Memory B cell (primary cell): ENCODE measurements around the gene SLC37A1.

Experiments
- ATAC-seq: fragments of 150-1000 bp; cut with Tn5 transposase; 2 replicates; pipeline ENCODE4 v1.10.0; 2021; ENCODE audit warnings: low read depth, mild to moderate bottlenecking, moderate library complexity
- DNase-seq, 2 donors: peaks; one replicate each; pipeline ENCODE4 v3.0.0; 2022; ENCODE audit warnings: low spot score in 2 of 2
- H3K27ac Mint-ChIP-seq: one replicate; pipeline ENCODE4 v1.8.0; 2022; ENCODE audit warnings: mild to moderate bottlenecking, moderate library complexity, mixed read lengths
- H3K27me3 Mint-ChIP-seq: one replicate; pipeline ENCODE4 v1.8.0; 2022; ENCODE audit warnings: mixed read lengths
- H3K36me3 Mint-ChIP-seq: one replicate; pipeline ENCODE4 v1.8.0; 2022; ENCODE audit warnings: mild to moderate bottlenecking, mixed read lengths
- H3K4me1 Mint-ChIP-seq: one replicate; pipeline ENCODE4 v1.8.0; 2022; ENCODE audit warnings: mixed read lengths
- H3K4me3 Mint-ChIP-seq: one replicate; pipeline ENCODE4 v1.8.0; 2022; ENCODE audit warnings: mild to moderate bottlenecking, moderate library complexity, mixed read lengths
- H3K9me3 Mint-ChIP-seq: one replicate; pipeline ENCODE4 v1.8.0; 2022; ENCODE audit warnings: mixed read lengths

SLC37A1 gene

GRCh38 chr21:42489991-42490390, 23.7 kb upstream of the SLC37A1 start:
- Mint-ChIP-seq H3K4me3 (no peak overlapping the region), H3K27me3 (peaks cover 20% of the 10 kb centered on the region), H3K9me3 (peaks cover 4% of the 10 kb centered on the region), H3K4me1 (peaks cover 2% of the 10 kb centered on the region), H3K36me3 (peaks cover 2% of the 10 kb centered on the region), H3K27ac (no peak overlapping the region)
- no peak for DNase-seq
- no peak for ATAC-seq

- DNase-seq (no peak), ATAC-seq (no peak)
- H3K36me3 Mint-ChIP-seq = peaks cover 2% of the 10 kb centered on the region
- H3K4me3 Mint-ChIP-seq = no peak overlapping the region
- H3K27ac Mint-ChIP-seq = no peak overlapping the region
- peaks cover 20% of the 10 kb centered on the region for H3K27me3 Mint-ChIP-seq
- peaks cover 4% of the 10 kb centered on the region for H3K9me3 Mint-ChIP-seq
- peaks cover 2% of the 10 kb centered on the region for H3K4me1 Mint-ChIP-seq
These were observed 22.9 kb upstream of the SLC37A1 start for GRCh38 chr21:42490720-42491119.

- Mint-ChIP-seq H3K27ac (no peak overlapping the region), H3K4me1 (peaks cover 7% of the 10 kb centered on the region), H3K27me3 (peaks cover 15% of the 10 kb centered on the region), H3K36me3 (peaks cover 2% of the 10 kb centered on the region), H3K4me3 (no peak overlapping the region), H3K9me3 (peaks cover 4% of the 10 kb centered on the region)
- no peak for DNase-seq
- ATAC-seq = no peak
These were observed 22.3 kb upstream of the SLC37A1 start for GRCh38 chr21:42491328-42491727.

- peaks cover 12% of the 10 kb centered on the region for H3K27me3 Mint-ChIP-seq
- DNase-seq = no peak
- peaks cover 2% of the 10 kb centered on the region for H3K36me3 Mint-ChIP-seq
- no peak overlapping the region for H3K27ac Mint-ChIP-seq
- no peak for ATAC-seq
- peaks cover 4% of the 10 kb centered on the region for H3K9me3 Mint-ChIP-seq
- H3K4me1 Mint-ChIP-seq = peaks cover 12% of the 10 kb centered on the region
- no peak overlapping the region for H3K4me3 Mint-ChIP-seq
These were observed 21.5 kb upstream of the SLC37A1 start for GRCh38 chr21:42492201-42492600.

- ATAC-seq = no peak
- H3K4me3 Mint-ChIP-seq = no peak overlapping the region
- H3K27ac Mint-ChIP-seq = no peak overlapping the region
- peaks cover 9% of the 10 kb centered on the region for H3K27me3 Mint-ChIP-seq
- peaks cover 12% of the 10 kb centered on the region for H3K4me1 Mint-ChIP-seq
- H3K9me3 Mint-ChIP-seq = peaks cover 4% of the 10 kb centered on the region
- DNase-seq = no peak
- peaks cover 2% of the 10 kb centered on the region for H3K36me3 Mint-ChIP-seq
These were observed 20.3 kb upstream of the SLC37A1 start for GRCh38 chr21:42493109-42494060.

- no peak for ATAC-seq
- H3K27ac Mint-ChIP-seq = peak overlapping the region; percentile 92
These were observed 18.6 kb upstream of the SLC37A1 start for GRCh38 chr21:42495027-42495426.

GRCh38 chr21:42495765-42496119, 17.9 kb upstream of the SLC37A1 start:
- no peaks in the 10 kb centered on the region for H3K36me3 Mint-ChIP-seq
- DNase-seq = no peak
- peaks cover 10% of the 10 kb centered on the region for H3K4me1 Mint-ChIP-seq
- peak overlapping the region; percentile 89 for H3K4me3 Mint-ChIP-seq
- peak; percentile 12 for ATAC-seq
- no peaks in the 10 kb centered on the region for H3K9me3 Mint-ChIP-seq
- peaks cover 3% of the 10 kb centered on the region for H3K27me3 Mint-ChIP-seq
- peak overlapping the region; percentile 92 for H3K27ac Mint-ChIP-seq

More at GRCh38 chr21:42495027-42495426, 18.6 kb upstream of the SLC37A1 start:
- Mint-ChIP-seq H3K36me3 (no peaks in the 10 kb centered on the region), H3K4me1 (peaks cover 12% of the 10 kb centered on the region), H3K4me3 (peak overlapping the region; percentile 89), H3K9me3 (no peaks in the 10 kb centered on the region), H3K27me3 (peaks cover 4% of the 10 kb centered on the region)
- no peak for DNase-seq

GRCh38 chr21:42496120-42496838, 17.4 kb upstream of the SLC37A1 start, which contains the start of gene RSPH1:
TSS of gene RSPH1 (minus strand) at chr21:42496224. CDS start at chr21:42496186, 38 bp downstream.
- Mint-ChIP-seq H3K36me3 (no peaks in the 10 kb centered on the region), H3K9me3 (no peaks in the 10 kb centered on the region), H3K4me1 (peaks cover 10% of the 10 kb centered on the region), H3K27me3 (peaks cover 3% of the 10 kb centered on the region), H3K4me3 (peak within 1 kb of the TSS; percentile 89), H3K27ac (peak within 1 kb of the TSS; percentile 92)
- ATAC-seq (peak; percentile 93), DNase-seq (peak; percentile 93 to 97)

GRCh38 chr21:42496839-42497202, 16.8 kb upstream of the SLC37A1 start:
- DNase-seq (no peak), ATAC-seq (no peak)
- H3K27me3 Mint-ChIP-seq = peaks cover 3% of the 10 kb centered on the region
- H3K36me3 Mint-ChIP-seq = no peaks in the 10 kb centered on the region
- peak overlapping the region; percentile 92 for H3K27ac Mint-ChIP-seq
- H3K9me3 Mint-ChIP-seq = no peaks in the 10 kb centered on the region
- peaks cover 10% of the 10 kb centered on the region for H3K4me1 Mint-ChIP-seq
- peak overlapping the region; percentile 89 for H3K4me3 Mint-ChIP-seq

GRCh38 chr21:42498012-42498411, 15.6 kb upstream of the SLC37A1 start:
- ATAC-seq (no peak), DNase-seq (no peak)
- Mint-ChIP-seq H3K27ac (no peak overlapping the region), H3K27me3 (no peaks in the 10 kb centered on the region), H3K9me3 (no peaks in the 10 kb centered on the region), H3K36me3 (no peaks in the 10 kb centered on the region), H3K4me3 (no peak overlapping the region), H3K4me1 (peaks cover 10% of the 10 kb centered on the region)

- no peak overlapping the region for H3K4me3 Mint-ChIP-seq
- H3K27ac Mint-ChIP-seq = no peak overlapping the region
- ATAC-seq (no peak), DNase-seq (no peak)
- H3K4me1 Mint-ChIP-seq = peaks cover 10% of the 10 kb centered on the region
- no peaks in the 10 kb centered on the region for H3K9me3 Mint-ChIP-seq
- no peaks in the 10 kb centered on the region for H3K27me3 Mint-ChIP-seq
- H3K36me3 Mint-ChIP-seq = no peaks in the 10 kb centered on the region
These were observed 14.1 kb upstream of the SLC37A1 start for GRCh38 chr21:42499444-42500112.

GRCh38 chr21:42500225-42500624, 13.4 kb upstream of the SLC37A1 start:
- ATAC-seq = no peak
- H3K4me3 Mint-ChIP-seq = no peak overlapping the region
- no peak for DNase-seq
- no peak overlapping the region for H3K27ac Mint-ChIP-seq
- no peaks in the 10 kb centered on the region for H3K27me3 Mint-ChIP-seq
- H3K36me3 Mint-ChIP-seq = no peaks in the 10 kb centered on the region
- H3K4me1 Mint-ChIP-seq = peaks cover 17% of the 10 kb centered on the region
- no peaks in the 10 kb centered on the region for H3K9me3 Mint-ChIP-seq

- Mint-ChIP-seq H3K4me1 (peaks cover 19% of the 10 kb centered on the region), H3K27ac (no peak overlapping the region), H3K9me3 (no peaks in the 10 kb centered on the region), H3K4me3 (no peak overlapping the region), H3K27me3 (no peaks in the 10 kb centered on the region), H3K36me3 (no peaks in the 10 kb centered on the region)
- ATAC-seq = no peak
- DNase-seq = no peak
These were observed 12.9 kb upstream of the SLC37A1 start for GRCh38 chr21:42500736-42501135.

- no peak for ATAC-seq
- Mint-ChIP-seq H3K27ac (no peak overlapping the region), H3K36me3 (no peaks in the 10 kb centered on the region), H3K4me1 (peaks cover 9% of the 10 kb centered on the region), H3K9me3 (no peaks in the 10 kb centered on the region), H3K27me3 (no peaks in the 10 kb centered on the region), H3K4me3 (no peak overlapping the region)
- no peak for DNase-seq
These were observed 9.9 kb upstream of the SLC37A1 start for GRCh38 chr21:42503711-42504110.
